Left hindlimb (tissue), 1 donor: Measurements from ENCODE around the gene CENPO.

ENCODE experiments used
- DNase-seq: peaks from one replicate; pipeline ENCODE4 v3.0.0-alpha.2; 2018

Gene CENPO

GRCh38 chr2:24866946-24867345 is 73.7 kb downstream of the CENPO start:
- DNase-seq, result no peak

GRCh38 chr2:24870440-24870839 is 77.2 kb downstream of the CENPO start:
- no peak for DNase-seq

GRCh38 chr2:24870891-24871705 is 77.9 kb downstream of the CENPO start:
- no peak for DNase-seq

GRCh38 chr2:24871852-24872333 is 78.7 kb downstream of the CENPO start:
- DNase-seq, result no peak
